OCI-M2 (cell line): ENCODE data around the gene GFRA4.

ENCODE experiments used
- DNase-seq: peaks from one replicate; lab custom pipeline; 2025; ENCODE audit not compliant: unreplicated experiment; lab: John Stamatoyannopoulos, UW

The GFRA4 gene

DNA sequence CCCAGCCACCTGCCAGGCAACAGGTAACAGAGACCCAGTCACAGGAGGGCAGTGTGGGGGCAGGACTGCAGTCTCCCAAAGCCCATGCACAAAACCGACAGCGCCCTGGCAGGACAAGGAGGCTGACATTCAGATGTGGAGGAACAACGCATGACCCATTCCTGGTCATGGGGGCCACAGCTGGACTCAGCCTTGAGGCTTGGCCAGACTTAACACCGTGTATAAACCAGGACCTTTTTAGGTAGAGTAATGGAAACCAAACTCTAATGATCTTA, 8.1 kb downstream of the GFRA4 start:
- DNase-seq: no peak

DNA sequence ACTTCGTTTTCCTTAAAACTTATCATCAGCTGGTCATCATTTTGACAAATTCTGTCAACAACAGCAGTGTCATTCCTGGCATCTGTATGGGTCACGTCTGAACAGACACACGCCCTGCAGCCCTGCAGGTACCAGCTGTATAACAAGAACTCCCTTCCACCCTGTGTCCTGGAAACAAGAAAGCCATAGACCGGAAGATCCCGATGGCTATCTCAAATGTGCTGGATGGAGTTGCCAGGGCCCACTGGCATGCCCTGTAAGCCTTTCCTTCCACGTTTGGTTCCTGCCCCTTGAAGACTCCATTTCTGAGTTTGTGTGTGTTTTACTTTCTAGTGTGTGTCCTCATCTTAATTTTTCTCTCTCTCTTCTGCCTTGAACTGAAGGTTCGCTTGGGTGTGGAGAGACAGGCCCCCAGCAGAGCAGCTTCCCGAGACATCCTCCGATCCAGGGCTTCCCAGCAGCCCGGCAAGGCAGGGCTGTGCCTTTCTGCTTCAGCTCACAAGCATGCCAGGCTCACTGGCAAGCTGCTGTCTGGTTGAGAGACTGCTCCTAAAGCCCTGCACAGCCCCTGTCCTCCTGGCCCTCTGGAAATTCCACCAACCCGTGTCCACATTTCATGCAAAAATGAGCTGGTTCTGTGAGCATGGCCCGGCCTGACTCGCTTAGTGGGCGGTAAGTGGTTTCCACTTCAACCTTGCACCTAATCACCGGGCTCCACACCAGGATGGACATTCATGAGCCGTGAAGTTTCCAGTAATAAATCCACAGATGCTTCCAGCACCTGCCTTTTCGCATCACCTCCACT, 8.7 kb downstream of the GFRA4 start:
- DNase-seq: no peak

DNA sequence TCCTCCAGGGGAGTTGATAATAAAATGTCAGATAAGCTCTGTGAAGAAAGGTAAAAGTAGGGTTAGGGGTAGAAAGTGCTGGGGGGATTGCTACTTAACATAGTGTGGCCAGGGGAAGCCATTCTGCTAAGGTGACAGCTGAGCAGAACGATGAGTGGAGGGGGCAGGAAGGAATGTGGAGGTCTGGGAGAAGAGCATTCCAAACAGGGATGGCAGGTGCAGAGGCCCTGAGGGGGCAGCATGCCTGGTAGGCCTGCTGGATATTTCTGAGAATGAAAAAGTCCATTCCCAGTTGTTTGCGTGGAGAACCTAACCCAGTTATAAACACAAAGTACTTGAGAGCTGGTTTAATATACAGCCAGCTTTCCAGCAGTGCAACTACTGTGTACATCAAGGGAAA, 9.3 kb downstream of the GFRA4 start:
- no peak for DNase-seq

DNA sequence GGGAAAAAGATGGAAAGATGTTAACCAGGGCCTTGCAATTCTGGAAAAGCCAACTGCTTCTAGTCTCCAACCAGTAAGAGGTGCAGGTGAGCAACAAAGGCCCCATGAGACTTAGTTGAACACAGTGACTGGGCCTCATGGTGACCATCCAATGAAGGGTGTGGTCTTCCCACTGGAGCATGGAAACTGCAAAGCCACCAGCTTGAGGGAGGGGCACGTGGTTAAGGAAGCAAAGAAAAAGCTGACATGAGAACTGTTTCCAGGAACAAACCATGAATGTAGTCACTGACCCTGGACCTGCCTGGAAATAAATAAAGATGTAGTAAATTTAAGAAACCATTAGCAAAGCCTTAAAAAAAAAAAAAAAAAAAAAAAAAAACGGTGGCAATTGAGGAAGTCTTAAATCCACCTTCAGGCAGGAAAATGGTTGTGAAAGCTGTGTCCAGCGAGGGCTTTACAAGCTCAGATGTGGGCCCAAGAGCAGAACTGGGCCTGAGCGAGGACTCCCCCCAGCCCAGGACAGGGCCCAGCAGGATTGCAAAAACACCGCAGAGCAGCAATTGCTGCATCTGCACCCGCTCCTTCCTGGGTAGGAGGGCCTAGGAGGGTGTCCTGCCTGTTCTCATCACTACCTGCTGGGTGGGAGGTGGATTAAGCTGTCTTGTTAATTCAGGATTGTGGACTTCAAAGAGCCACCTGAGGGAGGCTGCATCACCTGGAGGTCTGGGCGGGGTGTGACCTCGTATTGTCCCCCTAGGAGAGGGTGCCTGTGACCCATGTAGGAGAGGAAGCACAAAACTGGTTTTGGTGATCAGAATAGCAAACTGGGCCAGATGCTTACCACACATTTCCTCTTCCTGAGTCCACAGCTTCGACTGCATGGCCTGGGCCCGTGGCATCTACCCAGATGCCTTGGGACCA, 10.3 kb downstream of the GFRA4 start:
- DNase-seq: no peak

DNA sequence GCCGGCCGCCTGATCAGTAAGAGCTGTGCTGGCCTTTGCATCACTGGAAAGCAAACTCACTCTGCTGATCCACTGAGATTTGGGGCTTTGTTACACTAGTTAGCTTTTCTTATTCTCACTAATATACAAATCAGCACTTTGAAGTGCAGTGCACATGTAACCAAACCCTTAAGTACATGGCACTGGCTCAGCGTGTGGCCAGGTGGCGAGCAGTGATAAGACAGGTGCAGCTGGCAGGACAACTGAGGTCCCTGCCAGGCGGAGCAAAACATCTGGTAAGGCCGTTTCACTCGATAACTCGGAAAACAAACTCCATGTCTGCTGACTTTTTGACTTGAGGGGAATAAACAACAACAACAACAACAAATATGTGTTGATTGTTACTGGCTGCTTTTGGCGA, 11.0 kb downstream of the GFRA4 start:
- DNase-seq: no peak

DNA sequence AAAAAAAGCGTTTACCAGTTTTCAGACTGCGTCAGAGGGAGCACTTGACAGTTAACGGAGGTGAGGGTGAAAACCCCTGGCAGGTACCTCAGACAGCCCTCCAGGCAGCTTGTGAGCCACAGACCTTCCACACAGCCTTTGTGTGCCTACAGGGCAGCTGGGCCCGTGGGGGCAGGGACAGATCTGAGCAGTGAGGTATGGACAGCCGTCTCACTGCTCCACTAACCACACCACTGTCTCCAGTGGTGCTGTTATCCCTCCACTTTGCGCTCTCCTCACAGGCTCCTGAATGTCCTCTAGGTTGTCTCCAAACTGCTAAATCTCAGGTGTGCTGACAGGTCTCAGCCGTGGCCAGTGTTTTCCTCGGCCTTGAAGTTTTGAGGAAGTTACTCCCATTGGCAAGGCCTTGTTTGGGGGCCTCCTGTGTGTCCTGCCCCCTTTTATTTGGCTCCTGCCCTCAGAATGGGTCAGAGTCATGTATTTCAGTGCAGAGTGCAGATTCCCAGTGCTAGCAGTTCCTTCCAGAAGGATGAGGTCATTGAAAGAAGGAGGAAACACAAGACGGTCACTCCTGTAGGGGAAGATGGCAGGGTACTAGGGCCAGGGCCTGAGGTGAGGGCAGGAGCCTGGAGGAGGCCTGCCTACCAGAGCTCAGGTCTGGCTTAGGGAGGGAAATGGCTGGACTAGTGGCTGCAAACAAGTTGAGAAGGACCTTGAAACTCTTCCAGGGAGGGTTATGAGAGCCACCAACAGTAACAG, 11.8 kb downstream of the GFRA4 start:
- DNase-seq: no peak

DNA sequence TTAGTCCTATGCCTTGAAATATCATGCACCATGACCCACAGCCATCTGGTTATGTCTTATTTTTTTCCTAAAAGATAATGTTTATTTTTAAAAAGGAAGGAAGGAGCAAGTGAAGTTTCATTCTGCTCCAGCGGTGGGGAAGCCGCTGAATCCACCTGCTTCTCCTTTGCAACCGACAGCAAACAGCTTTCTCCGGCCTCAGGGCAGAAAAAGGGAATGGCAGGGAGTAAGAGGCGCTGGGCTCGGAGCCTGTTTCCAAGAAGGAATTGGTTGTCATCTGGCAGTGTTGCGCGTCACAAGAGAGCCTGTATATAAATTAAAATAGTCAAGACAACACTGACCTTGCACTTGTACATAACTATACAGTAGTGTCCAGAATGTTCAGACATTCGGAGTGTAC, 14.2 kb downstream of the GFRA4 start:
- DNase-seq: no peak

DNA sequence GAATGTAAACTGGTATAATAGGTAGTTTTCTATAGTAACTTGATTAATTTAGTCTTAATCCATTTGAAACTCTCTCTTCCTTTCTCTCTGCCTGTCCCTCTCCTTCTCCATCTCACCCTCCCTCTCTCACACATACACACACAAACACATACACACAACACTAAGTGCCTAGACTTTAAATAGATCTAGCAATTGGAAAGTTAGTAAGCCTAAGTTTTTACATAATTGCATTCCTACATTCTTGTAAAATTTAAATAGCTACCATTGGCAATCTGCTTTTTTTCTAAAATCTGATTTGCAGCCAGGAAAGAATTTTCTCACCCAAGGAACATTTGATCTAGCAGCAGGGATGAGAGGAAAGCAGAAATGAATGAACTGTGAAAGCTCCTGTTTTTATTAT, 15.7 kb downstream of the GFRA4 start:
- DNase-seq: no peak

DNA sequence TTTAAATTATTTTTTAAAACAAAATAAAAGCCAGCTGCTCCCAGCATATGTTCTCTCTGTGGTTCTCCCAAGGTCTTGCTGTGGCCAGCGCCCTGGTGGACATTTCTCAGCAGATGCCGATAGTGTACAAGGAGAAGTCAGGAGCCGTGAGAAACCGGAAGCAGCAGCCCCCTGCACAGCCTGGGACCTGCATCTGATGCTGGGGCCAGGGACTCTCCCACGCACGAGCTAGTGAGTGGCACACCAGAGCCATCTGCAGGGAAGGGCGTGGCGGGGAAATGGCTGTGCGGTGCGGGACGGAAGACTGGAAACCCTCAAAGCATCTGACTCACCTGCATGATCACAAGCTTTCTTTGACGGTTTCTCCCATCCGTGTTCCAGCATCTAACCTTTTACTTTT, 16.5 kb downstream of the GFRA4 start:
- DNase-seq: no peak

DNA sequence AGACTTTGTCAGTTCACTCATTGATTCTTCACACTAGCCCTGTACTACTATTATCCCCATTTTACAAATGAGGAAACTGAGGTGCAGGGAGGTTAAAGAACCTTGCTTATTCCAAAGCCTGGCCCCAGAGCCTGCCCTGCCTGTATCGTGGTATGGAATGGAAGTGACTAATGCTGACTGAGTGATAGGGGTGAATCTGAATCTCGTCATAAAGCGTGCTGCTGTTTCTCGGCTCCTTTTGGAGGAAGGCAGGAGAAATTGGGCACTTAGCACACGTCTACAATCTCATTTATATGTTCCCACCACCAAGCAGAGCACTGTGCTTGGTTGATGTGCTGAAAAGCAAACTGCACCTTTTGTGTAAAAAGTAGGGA, 17.1 kb downstream of the GFRA4 start:
- DNase-seq: no peak

DNA sequence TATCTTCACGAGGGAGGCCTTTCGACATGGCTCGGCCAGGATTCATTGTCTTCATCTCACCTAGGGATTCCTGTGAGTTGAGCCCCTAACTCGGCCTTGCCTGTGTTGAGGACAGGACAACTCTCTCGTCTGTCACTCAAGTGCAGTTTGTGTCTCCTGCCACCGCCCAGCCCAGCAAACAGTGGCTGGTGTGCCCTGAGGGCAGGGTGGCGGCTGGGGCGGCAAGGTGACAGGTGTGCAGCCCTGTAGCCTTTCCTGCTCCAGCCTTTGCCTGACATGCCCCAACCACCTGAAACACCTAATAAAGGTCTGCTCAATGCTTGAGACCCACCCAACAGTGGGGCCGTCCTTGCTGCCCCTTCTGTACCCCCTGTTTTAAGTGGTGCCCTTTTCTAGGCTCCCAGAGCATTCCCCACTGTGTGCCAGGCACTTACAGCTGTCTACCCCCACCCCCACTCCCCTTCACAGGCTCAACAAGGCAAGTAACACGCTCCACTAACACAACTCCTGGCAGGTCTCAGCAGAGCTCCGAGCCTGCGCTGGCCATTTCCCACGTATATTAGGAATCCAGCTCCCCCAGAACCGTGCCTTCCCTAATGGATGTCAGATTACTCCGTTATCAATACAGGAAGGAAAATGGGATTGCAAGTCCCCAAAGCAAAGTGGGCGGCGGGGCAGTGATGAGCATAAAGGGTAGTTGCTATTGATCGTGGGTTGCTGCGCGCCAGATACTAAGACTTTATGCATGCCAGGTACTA, 17.7 kb downstream of the GFRA4 start:
- no peak for DNase-seq

DNA sequence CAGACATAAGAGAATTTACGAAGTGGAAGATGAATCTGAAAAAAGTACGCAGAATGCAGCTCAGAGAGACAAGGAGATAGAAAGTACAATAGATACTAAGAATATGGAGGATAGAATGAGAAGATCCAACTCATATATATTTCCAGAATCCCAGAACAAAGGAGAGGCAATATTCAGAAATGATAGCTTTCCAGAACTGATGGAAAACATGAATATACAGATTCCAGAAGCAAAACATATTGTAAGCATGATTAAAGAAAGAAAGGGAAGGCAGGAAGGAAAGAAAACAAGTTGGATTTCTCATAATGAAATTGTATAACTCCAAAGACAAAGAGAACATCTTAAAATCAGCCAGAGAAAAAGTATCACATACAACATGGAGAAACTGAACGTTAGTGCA, 22.9 kb downstream of the GFRA4 start:
- DNase-seq: no peak

DNA sequence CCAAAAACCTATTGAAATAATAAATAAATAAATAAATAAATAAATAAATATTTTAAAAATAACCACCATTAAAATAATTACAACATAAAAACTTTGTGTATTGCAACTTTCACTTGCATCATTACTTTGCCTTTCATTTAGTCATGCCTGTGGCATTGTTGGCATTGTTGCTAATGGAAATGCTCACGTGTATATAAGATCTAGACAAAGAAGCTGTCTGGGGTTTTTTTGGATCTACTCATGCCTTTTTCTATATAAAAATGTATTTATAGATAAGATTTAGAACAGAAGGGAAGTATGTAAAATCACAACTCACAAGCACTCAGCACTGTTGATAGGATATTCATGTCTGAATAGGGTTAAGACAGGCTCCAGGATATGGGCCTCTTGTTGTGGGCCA, 27.9 kb downstream of the GFRA4 start:
- DNase-seq: no peak

DNA sequence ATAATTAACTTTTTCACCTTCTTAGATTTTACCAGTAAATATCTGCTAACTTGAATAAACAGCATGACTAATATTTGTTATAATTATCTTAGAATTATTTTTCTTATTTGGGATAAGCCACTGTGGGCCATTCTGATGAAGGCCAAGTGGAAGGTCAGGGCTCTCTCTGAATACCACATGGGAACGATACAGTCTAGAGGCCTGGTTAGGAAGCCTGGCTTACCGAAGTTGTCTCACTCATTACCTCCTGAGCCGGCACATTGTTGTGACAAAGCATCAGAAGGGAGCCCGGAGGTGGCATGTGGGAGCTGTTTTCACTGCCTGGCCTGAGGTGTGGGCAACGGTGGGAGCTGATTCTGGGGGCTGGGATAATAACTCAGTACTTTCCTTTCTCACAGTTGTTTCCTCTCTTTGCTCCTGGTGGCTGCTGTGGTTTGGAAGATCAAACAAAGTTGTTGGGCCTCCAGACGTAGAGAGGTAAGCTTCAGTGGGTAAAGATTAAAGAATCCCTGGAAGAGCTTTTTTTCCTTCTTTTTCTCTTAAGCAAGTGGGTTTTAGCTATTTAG, 29.2 kb downstream of the GFRA4 start:
- DNase-seq: no peak

DNA sequence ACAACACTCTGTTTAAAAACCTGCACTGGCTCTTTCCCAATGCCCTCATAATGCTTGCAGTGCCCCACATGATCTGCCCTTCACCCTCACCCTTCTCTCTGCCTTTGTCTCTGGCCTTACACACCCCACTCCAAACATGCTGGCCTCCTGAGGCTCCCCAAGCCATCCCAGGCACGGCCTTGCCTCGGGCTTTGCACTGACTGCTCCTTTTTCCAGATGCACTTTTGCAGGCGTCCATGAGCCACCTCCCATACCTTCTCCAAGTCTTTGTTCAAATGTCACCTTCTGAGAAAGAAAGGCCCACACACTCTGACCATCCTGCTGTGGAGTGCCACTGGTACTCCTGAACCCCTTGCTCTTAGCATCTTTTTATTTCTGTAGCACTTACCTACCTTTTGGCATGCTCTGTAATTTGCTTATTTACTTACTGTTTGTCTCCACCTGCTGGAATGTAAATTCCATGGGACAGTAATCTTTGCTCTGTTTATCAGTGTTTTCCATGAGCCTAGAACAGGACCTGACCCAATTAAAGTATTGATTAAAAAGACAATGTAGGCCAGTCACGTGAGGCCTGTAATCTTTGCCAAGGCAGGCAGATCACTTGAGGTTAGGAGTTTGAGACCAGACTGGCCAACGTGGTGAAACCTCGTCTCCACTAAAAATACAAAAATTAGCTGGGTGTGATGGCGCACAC, 30.7 kb downstream of the GFRA4 start:
- DNase-seq: no peak

DNA sequence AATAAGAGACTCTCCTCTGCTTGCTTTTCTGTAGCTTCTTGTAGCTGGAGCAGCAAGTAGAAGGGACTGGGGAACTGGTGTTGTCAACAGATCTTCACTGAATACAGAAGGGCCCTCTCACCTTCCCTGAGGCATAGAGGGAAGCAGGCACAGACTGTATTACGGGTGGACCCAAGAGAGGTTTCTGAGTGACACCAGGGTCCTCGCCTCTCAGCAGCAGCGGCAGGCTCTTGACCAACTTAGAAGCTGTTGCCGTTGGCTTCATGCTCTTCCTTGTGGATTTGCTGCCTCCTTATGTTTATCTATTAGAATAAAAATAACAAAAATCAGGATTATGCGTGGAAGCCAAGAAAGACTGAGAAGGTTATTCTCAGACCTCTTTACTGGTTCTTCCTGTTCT, 31.7 kb downstream of the GFRA4 start:
- no peak for DNase-seq

DNA sequence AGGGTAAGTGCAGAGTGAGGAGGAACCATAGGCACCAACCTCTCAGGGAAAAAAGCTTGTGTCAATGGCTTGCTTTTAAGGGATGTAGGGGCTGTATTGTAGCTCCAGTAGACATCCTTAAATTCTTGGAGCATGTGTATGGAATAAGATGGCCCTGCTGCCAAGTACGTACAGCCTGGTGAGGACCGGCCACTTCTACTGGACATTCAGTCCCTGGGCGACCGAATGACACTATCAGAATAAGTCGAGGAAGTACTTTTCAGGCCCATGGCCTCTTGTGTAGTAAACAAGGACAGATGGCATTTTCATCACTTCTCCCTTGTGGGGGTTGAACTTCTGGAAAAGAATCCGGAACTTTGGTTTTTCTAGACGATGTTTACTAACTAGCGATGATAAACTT, 32.8 kb downstream of the GFRA4 start:
- DNase-seq: no peak

DNA sequence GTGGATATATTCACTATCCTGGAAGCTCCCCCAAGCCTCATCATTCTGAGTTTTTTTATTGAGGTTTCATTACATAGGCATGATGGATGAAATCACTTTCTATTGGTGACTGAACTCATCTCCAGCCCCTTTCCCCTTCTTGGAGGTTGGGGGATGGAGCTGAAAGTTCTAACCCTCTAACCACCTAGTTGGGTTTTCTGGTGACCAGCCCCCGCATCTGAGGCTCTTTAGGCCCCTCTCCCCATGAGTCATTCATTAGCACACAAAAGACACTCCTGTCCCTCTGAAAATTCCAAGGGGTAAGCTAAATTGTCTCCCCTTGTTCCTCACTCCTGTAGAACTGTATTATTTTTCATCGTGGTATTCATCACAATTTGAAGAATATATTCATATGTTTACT, 33.3 kb downstream of the GFRA4 start:
- no peak for DNase-seq

DNA sequence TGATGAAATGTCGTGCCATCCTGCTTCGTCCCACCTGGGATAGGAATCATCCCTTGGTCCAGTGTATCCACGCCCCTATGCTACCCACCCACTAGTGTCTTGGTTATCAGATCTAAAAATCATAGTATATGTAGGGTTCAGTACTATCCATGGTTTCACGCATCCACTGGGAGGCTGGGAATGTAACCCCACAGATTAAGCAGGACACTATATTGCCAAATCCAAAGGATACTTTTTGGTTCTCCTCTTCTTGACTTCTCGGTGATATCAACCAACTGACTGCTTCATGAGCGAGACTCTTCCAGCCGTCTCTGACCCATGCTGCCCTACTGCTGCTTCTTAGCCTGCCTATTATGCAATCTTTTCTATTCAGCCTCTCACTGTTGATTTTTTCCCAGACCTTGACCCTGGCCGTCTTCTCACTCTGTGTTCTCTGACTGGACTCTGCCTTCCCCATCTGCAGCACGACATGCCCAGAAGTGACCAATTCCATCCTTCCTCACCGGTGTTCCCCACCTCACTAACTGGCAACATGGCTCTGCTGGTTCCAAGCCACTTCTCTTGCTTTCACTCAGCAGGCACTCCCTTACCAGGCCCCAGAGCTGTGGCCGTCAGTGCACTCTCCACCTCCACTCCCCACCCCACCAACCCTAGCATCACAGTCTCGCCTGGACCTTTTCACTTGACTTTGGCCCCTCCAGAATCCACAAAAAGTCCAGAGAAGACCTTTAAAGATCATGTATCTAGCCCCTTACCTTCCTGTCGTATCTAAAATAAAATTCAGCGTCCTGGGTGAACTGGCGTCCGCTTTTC, 34.5 kb downstream of the GFRA4 start:
- no peak for DNase-seq
